ENCODE data around the gene PTPN1.
"Not testable (repeated sequence)": the region's sequence is repeated elsewhere in the genome, so short reads cannot be mapped to it uniquely, and the experiment has no call there.

PTPN1 gene

GRCh38 chr20:50563133-50563944, 53.2 kb downstream of the PTPN1 start:
- Mint-ChIP-seq H3K4me3 (peak overlapping the region; percentile 7 to 49), H3K27me3 (no peaks in the 10 kb centered on the region), H3K9me3 (no peaks in the 10 kb centered on the region), H3K4me1 (peaks cover 80% of the 10 kb centered on the region), H3K27ac (peak overlapping the region; percentile 12 to 87)
- DNase-seq (no peak), ATAC-seq (peak; percentile 61)

- ATAC-seq (no peak), DNase-seq (no peak)
- Mint-ChIP-seq H3K27me3 (no peaks in the 10 kb centered on the region), H3K4me3 (no peak overlapping the region), H3K27ac (no peak overlapping the region), H3K9me3 (no peaks in the 10 kb centered on the region), H3K4me1 (peaks cover 88% of the 10 kb centered on the region)
These were observed 55.2 kb downstream of the PTPN1 start for GRCh38 chr20:50565383-50565782.

- H3K9me3 Mint-ChIP-seq, result no peaks in the 10 kb centered on the region
- DNase-seq (no peak), ATAC-seq (no peak)
- peaks cover 90% of the 10 kb centered on the region for H3K4me1 Mint-ChIP-seq
- H3K4me3 Mint-ChIP-seq, result no peak overlapping the region
- no peak overlapping the region for H3K27ac Mint-ChIP-seq
- no peaks in the 10 kb centered on the region for H3K27me3 Mint-ChIP-seq
These were observed 55.7 kb downstream of the PTPN1 start for GRCh38 chr20:50565871-50566270.

- no peaks in the 10 kb centered on the region for H3K9me3 Mint-ChIP-seq
- H3K4me3 Mint-ChIP-seq, result peak overlapping the region in 1 of 2 donors; percentile 24
- H3K4me1 Mint-ChIP-seq, result peaks cover 83% of the 10 kb centered on the region
- no peaks in the 10 kb centered on the region for H3K27me3 Mint-ChIP-seq
- ATAC-seq, result no peak
- peak overlapping the region in 1 of 2 donors; percentile 9 for H3K27ac Mint-ChIP-seq
- DNase-seq, result no peak
These were observed 57.8 kb downstream of the PTPN1 start for GRCh38 chr20:50567860-50568548.

DNA sequence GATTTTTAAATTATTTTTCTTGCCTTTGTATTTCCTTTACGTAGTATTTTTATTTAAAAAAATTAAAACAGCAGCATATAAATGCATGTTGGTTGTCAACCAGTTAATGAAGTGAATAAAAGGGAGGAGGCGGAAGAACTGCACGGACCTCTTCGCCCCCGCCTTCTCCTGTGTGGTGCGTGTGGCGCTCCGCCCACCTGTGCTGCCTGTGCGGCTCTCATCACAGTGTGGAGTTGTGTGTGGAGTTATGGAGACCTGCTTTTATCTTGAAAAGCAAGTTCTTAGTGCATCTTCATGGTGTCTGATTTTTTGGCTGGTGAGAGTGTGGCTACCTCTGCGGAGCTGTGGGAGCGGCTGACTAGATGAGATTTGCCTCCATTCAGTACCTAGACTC, 58.4 kb downstream of the PTPN1 start:
- no peak overlapping the region for H3K27ac Mint-ChIP-seq
- ATAC-seq (no peak), DNase-seq (no peak)
- no peak overlapping the region for H3K4me3 Mint-ChIP-seq
- no peaks in the 10 kb centered on the region for H3K27me3 Mint-ChIP-seq
- H3K9me3 Mint-ChIP-seq, result no peaks in the 10 kb centered on the region
- peaks cover 83% of the 10 kb centered on the region for H3K4me1 Mint-ChIP-seq

DNA sequence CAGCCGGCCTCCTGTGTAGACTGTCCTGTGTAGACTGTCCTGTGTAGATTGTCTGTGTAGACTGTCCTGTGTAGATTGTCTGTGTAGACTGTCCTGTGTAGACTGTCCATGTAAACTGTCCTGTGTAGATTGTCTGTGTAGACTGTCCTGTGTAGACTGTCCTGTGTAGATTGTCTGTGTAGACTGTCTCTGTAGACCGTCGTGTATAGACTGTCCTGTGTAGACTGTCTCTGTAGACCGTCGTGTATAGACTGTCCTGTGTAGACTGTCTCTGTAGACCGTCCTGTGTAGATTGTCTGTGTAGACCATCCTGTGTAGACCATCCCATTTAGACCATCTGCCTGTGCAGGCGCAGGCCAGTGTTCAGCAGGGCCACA, 59.3 kb downstream of the PTPN1 start:
- Mint-ChIP-seq H3K27ac (peak overlapping the region in 1 of 2 donors; percentile 72), H3K4me3 (peak overlapping the region; percentile 25 to 61), H3K4me1 (peaks cover 74% of the 10 kb centered on the region)
- H3K9me3 Mint-ChIP-seq, DNase-seq, H3K27me3 Mint-ChIP-seq: not testable (repeated sequence)
- peak; percentile 3 for ATAC-seq

GRCh38 chr20:50569864-50570836, 60.0 kb downstream of the PTPN1 start:
- H3K27me3 Mint-ChIP-seq, result no peaks in the 10 kb centered on the region
- peaks cover 74% of the 10 kb centered on the region for H3K4me1 Mint-ChIP-seq
- H3K9me3 Mint-ChIP-seq, result no peaks in the 10 kb centered on the region
- H3K4me3 Mint-ChIP-seq, result peak overlapping the region; percentile 25 to 61
- ATAC-seq (peak; percentile 94), DNase-seq (peak; percentile 48 to 79)
- peak overlapping the region; percentile 72 to 87 for H3K27ac Mint-ChIP-seq

DNA sequence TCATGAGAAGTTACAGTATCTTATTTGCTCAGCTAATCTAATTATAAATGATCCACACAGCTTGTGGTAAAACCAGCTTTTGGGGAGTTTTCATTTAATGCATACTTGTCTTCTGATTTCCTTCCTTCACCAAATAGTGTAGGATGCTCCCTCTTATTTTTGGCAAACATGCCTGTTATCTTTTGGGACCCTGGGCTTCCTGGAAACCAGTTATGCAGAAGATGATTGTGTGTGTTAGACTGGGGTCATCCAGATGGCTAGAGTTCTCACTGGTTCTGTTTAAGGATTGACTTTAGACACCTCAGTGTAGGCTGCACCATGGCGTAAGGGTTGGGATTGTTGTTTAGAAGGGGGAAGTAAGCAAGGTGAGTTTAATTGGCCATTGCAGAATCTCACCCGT, 61.3 kb downstream of the PTPN1 start:
- H3K27ac Mint-ChIP-seq, result no peak overlapping the region
- no peaks in the 10 kb centered on the region for H3K27me3 Mint-ChIP-seq
- peaks cover 80% of the 10 kb centered on the region for H3K4me1 Mint-ChIP-seq
- H3K4me3 Mint-ChIP-seq, result no peak overlapping the region
- no peaks in the 10 kb centered on the region for H3K9me3 Mint-ChIP-seq
- ATAC-seq (no peak), DNase-seq (no peak)

DNA sequence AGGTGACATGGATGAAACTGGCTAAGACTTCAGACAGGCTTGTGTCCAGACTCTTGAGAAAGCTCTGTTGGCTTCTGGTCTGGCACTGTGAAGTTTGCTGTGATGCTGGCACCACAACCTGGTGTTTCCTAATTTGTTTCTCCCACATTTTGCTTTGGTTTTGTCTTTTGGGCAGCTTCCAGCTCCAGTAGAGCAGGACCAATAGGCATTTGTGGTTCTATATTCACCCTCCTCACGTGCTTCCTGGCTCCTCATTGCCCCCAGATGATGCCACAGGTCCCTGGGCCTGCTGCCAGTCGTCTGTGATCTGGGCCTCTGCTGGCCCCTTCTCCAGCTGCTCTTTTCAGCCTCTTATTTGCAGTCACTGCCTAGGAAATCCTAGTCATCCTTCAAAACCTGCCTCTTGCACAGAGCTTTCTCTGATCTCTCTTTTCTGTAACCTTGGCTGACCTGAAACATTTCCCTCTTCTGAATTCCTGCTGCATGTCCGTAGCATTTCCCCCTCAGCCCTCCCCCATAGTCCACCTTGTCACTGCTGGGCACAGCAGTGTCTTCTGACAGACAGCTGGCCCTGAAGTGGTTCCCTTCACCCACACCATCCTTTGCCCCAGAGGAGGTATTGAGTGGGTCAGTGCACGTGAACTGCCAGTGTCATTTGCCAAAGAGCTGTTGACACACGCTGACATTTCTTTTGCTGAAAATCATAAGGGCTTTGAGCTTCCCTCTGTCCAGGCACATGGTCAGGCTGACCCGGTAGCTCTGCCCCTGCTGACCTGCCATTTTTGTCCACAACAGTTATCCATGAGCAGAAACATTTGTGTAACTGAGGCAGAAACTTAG, 63.0 kb downstream of the PTPN1 start:
- H3K4me1 Mint-ChIP-seq, result peaks cover 63% of the 10 kb centered on the region
- ATAC-seq, result no peak
- H3K9me3 Mint-ChIP-seq, result no peaks in the 10 kb centered on the region
- H3K27ac Mint-ChIP-seq, result peak overlapping the region; percentile 20 to 31
- no peak overlapping the region for H3K4me3 Mint-ChIP-seq
- H3K27me3 Mint-ChIP-seq, result no peaks in the 10 kb centered on the region
- DNase-seq, result no peak

DNA sequence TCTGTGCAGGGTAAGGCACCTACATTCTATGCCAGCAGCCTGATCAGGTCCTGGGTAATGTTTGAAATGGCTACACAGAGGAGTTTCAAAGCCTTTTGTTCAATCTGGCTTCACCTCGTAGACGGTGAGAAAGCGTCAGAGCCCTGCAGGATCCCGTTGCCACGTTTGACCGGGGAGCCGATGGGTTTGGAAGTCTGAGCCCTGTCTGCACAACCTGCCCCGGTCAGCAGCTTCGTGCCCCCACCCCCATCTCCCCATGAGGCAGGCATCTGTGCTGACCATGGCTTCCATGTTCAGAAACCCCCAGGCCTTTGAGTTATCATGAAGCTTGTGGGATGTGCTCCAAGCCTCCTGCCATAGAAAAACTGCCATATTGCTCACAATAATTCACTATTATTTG, 63.9 kb downstream of the PTPN1 start:
- ATAC-seq, result no peak
- H3K9me3 Mint-ChIP-seq, result no peaks in the 10 kb centered on the region
- DNase-seq, result no peak
- H3K27me3 Mint-ChIP-seq, result no peaks in the 10 kb centered on the region
- H3K4me1 Mint-ChIP-seq, result peaks cover 55% of the 10 kb centered on the region
- no peak overlapping the region for H3K4me3 Mint-ChIP-seq
- H3K27ac Mint-ChIP-seq, result peak overlapping the region in 1 of 2 donors; percentile 34

DNA sequence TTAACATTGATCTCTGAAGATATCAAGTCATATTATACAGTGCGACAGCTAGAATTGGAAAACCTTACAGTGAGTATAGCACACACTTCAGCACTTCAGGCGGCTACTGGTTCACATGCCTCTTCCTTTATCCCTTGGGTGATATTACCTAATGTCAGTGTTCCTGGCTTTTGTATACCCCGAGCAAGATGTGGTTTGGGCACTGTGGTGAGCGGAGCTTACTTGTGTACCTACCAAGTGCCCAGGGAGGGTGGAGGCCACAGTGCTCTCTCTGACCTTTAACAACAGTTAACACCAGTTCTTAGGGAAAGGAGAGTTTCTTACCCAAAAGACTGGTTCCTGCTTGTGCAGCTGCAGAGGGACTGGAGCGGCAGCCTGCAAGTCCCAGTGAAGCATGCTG, 64.4 kb downstream of the PTPN1 start:
- H3K27me3 Mint-ChIP-seq, result no peaks in the 10 kb centered on the region
- H3K4me3 Mint-ChIP-seq, result no peak overlapping the region
- DNase-seq (no peak), ATAC-seq (no peak)
- peaks cover 54% of the 10 kb centered on the region for H3K4me1 Mint-ChIP-seq
- H3K9me3 Mint-ChIP-seq, result no peaks in the 10 kb centered on the region
- H3K27ac Mint-ChIP-seq, result no peak overlapping the region

DNA sequence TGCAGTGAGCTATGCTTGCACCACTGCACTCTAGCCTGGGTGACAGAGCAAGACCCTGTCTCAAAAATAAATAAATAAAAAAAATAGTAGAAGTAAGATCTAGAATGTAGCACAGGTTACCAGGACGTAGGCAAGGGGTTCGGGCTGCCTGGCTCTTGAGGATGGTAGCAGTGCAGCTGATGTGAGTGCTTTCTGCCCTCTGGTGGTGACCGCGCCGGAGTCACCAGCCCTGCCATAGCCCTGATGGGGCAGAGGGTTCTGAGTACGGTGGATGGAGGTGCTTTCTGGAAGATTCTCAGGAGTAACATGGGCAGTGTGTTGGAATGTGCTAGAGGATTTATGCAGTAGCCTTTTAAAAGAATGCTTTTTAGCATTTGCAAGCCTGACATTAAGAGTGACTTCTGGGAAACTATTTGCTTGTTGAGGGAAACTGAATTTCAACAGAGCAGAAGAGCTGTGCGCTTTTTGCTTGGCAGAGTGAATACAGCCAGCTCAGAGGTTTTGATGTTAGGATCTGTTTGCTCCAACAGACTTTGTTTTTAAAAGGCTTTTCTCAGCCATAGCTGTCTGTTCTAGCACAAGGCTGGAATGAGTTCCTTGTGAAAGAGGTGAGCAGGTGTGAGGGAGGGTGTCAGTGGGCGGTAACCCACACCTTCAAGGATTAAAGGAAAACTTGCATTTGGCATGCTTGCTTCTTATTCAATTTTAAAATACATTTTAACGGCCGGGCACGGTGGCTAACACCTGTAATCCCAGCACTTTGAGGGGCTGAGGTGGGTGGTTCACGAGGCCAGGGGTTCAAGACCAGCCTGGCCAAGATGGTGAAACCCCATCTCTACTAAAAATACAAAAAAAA, 65.9 kb downstream of the PTPN1 start:
- no peaks in the 10 kb centered on the region for H3K9me3 Mint-ChIP-seq
- DNase-seq (peak; percentile 41 to 54), ATAC-seq (peak; percentile 95)
- H3K4me3 Mint-ChIP-seq, result no peak overlapping the region
- no peaks in the 10 kb centered on the region for H3K27me3 Mint-ChIP-seq
- H3K4me1 Mint-ChIP-seq, result peaks cover 41% of the 10 kb centered on the region
- peak overlapping the region; percentile 48 to 79 for H3K27ac Mint-ChIP-seq

DNA sequence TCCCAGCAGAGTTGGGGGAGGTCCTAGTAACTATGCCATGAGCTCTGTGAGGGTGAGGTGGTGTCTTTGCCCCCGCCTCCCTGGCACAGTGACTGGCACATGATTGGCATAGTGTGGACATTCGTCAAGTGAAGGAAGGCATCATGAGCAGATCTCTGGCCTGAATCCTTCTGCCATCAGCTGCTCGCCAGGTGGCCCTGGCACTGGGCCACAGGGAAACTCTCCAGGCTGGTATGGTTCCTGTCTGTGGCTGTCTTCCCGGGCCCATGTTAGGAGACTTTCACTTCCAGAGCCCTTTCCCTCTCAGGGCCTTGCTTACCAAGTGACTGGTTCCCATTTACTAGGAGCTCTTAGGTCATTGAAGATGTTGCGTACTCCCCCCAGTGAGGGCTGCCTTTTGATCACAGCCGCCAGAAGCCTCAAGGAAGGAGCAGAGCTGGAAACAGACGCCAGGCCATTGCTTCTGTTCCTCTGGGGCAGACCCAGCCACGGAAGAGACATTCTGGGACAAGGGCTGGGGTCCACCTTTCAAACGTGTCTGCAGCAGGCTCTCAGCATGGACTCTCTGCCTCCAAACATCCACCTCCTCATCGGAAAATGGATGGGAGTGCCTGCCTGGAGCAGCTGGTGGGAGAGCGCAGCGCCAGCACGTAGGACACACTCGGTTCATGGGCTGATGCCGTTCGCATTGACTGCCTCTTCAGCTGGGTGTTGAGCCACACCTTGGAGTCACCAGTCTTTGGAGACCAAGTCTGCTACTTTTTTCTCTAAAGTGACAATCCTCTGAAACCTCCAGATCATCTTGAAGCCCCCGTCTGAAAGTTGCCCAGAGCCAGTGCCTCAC, 67.2 kb downstream of the PTPN1 start:
- H3K4me3 Mint-ChIP-seq, result no peak overlapping the region
- peaks cover 33% of the 10 kb centered on the region for H3K4me1 Mint-ChIP-seq
- peak overlapping the region; percentile 58 to 80 for H3K27ac Mint-ChIP-seq
- no peaks in the 10 kb centered on the region for H3K27me3 Mint-ChIP-seq
- H3K9me3 Mint-ChIP-seq, result no peaks in the 10 kb centered on the region
- DNase-seq, result no peak
- no peak for ATAC-seq
